SK-N-SH (cell line): Measurements from ENCODE around the gene UNC13D. TPM values are rescaled to one million over a fixed set of nuclear protein-coding genes. Genes with fewer than 3 reads are reported as not detected.
A peak's percentile ranks its signal among the peaks of the same experiment; 100 is the strongest.

Experiments used
- CTCF ChIA-PET: fragments of 300-600, 350-600 bp; formaldehyde crosslinking; extraction: SDS; loops from one replicate; lab custom pipeline; 2021; lab: Yijun Ruan, JAX
- POLR2A ChIA-PET: fragments of 350-600 bp; sonication (Branson Sonifier 250); formaldehyde crosslinking; extraction: SDS; loops from one replicate; lab custom pipeline; 2020; ENCODE audit warnings: antibody characterized with exemption, inconsistent platforms; lab: Yijun Ruan, JAX
- DNase-seq: peaks from one replicate; pipeline ENCODE4 v3.0.0; 2012
- H2AFZ ChIP-seq: fragments of 200-600 bp; sonication (generic); 2 replicates; pipeline ENCODE4 v1.8.1; 2016; ENCODE audit warnings: antibody characterized with exemption, mild to moderate bottlenecking, low read depth
- H3F3A ChIP-seq: fragments of 200-600 bp; sonication (generic); replicated peaks from 2 replicates; pipeline ENCODE3; 2016; ENCODE audit warnings: antibody characterized with exemption, mild to moderate bottlenecking; ENCODE audit not compliant: insufficient read depth
- H3K27ac ChIP-seq, 2 experiments: fragments of 200-500 bp in 1 of 2; fragments of 200-600 bp in 1 of 2; sonication (Bioruptor generic) in 1 of 2; sonication (generic), shearing (Covaris generic) in 1 of 2; 2 replicates each; pipeline versions ENCODE4 v1.5.1 to v1.6.1; 2014 to 2016; ENCODE audit warnings: low read depth in 2 of 2, inconsistent platforms in 1 of 2, low read length in 1 of 2, mild to moderate bottlenecking in 1 of 2, mixed read lengths in 1 of 2
- H3K27me3 ChIP-seq: fragments of 200-600 bp; sonication (generic), shearing (Covaris generic); 2 replicates; pipeline ENCODE4 v1.6.1; 2016; ENCODE audit warnings: mixed run types; ENCODE audit not compliant: insufficient read depth
- H3K36me3 ChIP-seq, 2 experiments: fragments of 200-500 bp in 1 of 2; fragments of 200-600 bp in 1 of 2; sonication (Bioruptor generic) in 1 of 2; sonication (generic) in 1 of 2; replicated peaks in 1 of 2; 2 replicates each; pipeline versions ENCODE3 to v1.5.1; 2014 to 2016; ENCODE audit warnings: low read length in 1 of 2, mild to moderate bottlenecking in 1 of 2; ENCODE audit not compliant: insufficient read depth in 2 of 2, control insufficient read depth in 1 of 2
- H3K4me1 ChIP-seq, 2 experiments: fragments of 200-500 bp in 1 of 2; fragments of 200-600 bp in 1 of 2; sonication (Bioruptor generic) in 1 of 2; sonication (generic), shearing (Covaris generic) in 1 of 2; 2 replicates each; pipeline versions ENCODE4 v1.5.1 to v1.6.1; 2014 to 2016; ENCODE audit warnings: low read depth in 1 of 2, low read length in 1 of 2, mixed run types in 1 of 2; ENCODE audit not compliant: insufficient read depth in 2 of 2, control insufficient read depth in 1 of 2
- H3K4me2 ChIP-seq: fragments of 200-600 bp; sonication (generic), shearing (Covaris generic); 2 replicates; pipeline ENCODE4 v1.6.1; 2017; ENCODE audit warnings: mixed run types
- H3K4me3 ChIP-seq, 2 experiments: fragments of 200-500 bp in 1 of 2; fragments of 200-600 bp in 1 of 2; sonication (Bioruptor generic) in 1 of 2; sonication (generic), shearing (Covaris generic) in 1 of 2; 2 replicates each; pipeline versions ENCODE4 v1.5.1 to v1.8.1; 2014 to 2016; ENCODE audit warnings: low read depth in 2 of 2, inconsistent platforms in 1 of 2, low read length in 1 of 2, mild to moderate bottlenecking in 1 of 2, mixed read lengths in 1 of 2, moderate library complexity in 1 of 2
- H3K79me2 ChIP-seq: fragments of 200-600 bp; sonication (generic); 2 replicates; pipeline ENCODE4 v1.8.1; 2017; ENCODE audit warnings: mild to moderate bottlenecking; ENCODE audit not compliant: insufficient read depth
- H3K9ac ChIP-seq: fragments of 200-600 bp; sonication (generic); 2 replicates; pipeline ENCODE4 v1.6.1; 2017; ENCODE audit warnings: mixed run types
- H3K9me2 ChIP-seq: fragments of 200-600 bp; sonication (generic); 2 replicates; pipeline ENCODE4 v1.6.1; 2017; ENCODE audit warnings: mixed run types
- H3K9me3 ChIP-seq: fragments of 200-600 bp; sonication (generic); 2 replicates; pipeline ENCODE4 v1.6.1; 2017; ENCODE audit warnings: mixed run types, mild to moderate bottlenecking, moderate library complexity
- H4K20me1 ChIP-seq: fragments of 200-600 bp; sonication (generic); 2 replicates; pipeline ENCODE4 v1.6.1; 2017; ENCODE audit warnings: mild to moderate bottlenecking, mixed run types; ENCODE audit not compliant: insufficient read depth
- ELF1 ChIP-seq: IDR thresholded peaks from 2 replicates; pipeline ENCODE4 v1.4.0; 2012
- EP300 ChIP-seq, 2 experiments: IDR thresholded peaks; 2 replicates each; pipeline versions ENCODE4 v1.4.0 to v1.6.1; 2012; ENCODE audit warnings: borderline replicate concordance in 1 of 2, low read depth in 1 of 2, low read length in 1 of 2
- FOSL2 ChIP-seq: IDR thresholded peaks from 2 replicates; pipeline ENCODE4 v1.4.0; 2012; ENCODE audit warnings: low read depth, mild to moderate bottlenecking, moderate library complexity, borderline replicate concordance
- GABPA ChIP-seq: IDR thresholded peaks from 2 replicates; pipeline ENCODE4 v1.4.0; 2012; ENCODE audit warnings: low read depth, mild to moderate bottlenecking
- JUND ChIP-seq: IDR thresholded peaks from 2 replicates; pipeline ENCODE4 v1.4.0; 2012
- MAX ChIP-seq: IDR thresholded peaks from 2 replicates; pipeline ENCODE4 v1.4.0; 2012; ENCODE audit warnings: low read depth
- NRF1 ChIP-seq: IDR thresholded peaks from 2 replicates; pipeline ENCODE4 v1.6.1; 2012; ENCODE audit warnings: low read depth, mild to moderate bottlenecking, low read length
- POLR2AphosphoS5 ChIP-seq: IDR thresholded peaks from 2 replicates; pipeline ENCODE4 v1.6.1; 2012; ENCODE audit warnings: low read depth, low read length
- TAF1 ChIP-seq: IDR thresholded peaks from 2 replicates; pipeline ENCODE4 v1.6.1; 2012; ENCODE audit warnings: low read depth, mild to moderate bottlenecking, low read length, moderate library complexity, borderline replicate concordance
- TCF12 ChIP-seq: IDR thresholded peaks from 2 replicates; pipeline ENCODE4 v1.4.0; 2012
- WGBS: methylation state at CpG from one replicate; pipeline ENCODE4 v1.1.6; 2017; ENCODE audit warnings: low lambda C conversion rate; 5-methylcytosine and 5-hydroxymethylcytosine counted together
- polyA plus RNA-seq, 3 experiments: library from polyadenylated mRNA; depleted of rRNA; stranded (reverse); fragments of >200 nt; gene quantifications; 2 replicates each; pipeline ENCODE4 v1.2.3, GENCODE V29; 2012
- TF ChIP-seq, protein P1 (sequence below): IDR thresholded peaks from 2 replicates; pipeline ENCODE4 v1.6.1; 2012; ENCODE audit warnings: mild to moderate bottlenecking, low read depth, low read length, moderate library complexity

Gene UNC13D
- polyA plus RNA-seq, 1 of the 3 experiments (the other 2 are of a cell fraction): 0.99 TPM

GRCh38 chr17:75854881-75855309, 10.7 kb upstream of the UNC13D start:
- Histone ChIP-seq H2AFZ (no peak overlapping the region), H4K20me1 (no peaks in the 10 kb centered on the region; the same call in 1 of the 2 replicates), H3K4me1 (peaks cover 12 to 19% of the 10 kb centered on the region in 2 experiments; a peak in 3 of 4 replicates), H3K36me3 (peaks cover 8 to 15% of the 10 kb centered on the region in 2 experiments), H3K9me3 (no peaks in the 10 kb centered on the region), H3K27ac (peak overlapping the region; percentile 66 to 86), H3K79me2 (peaks cover 29% of the 10 kb centered on the region), H3K27me3 (no peaks in the 10 kb centered on the region), H3K4me3 (peak overlapping the region; percentile 72 to 83), H3K9ac (peak overlapping the region; percentile 70), H3K9me2 (no peaks in the 10 kb centered on the region), H3F3A (peaks cover 15% of the 10 kb centered on the region), H3K4me2 (peak overlapping the region; percentile 81)
- DNase-seq: peak; percentile 87
- WGBS: 2% methylated on average over 19 of the region's 19 CpGs
- ChIA-PET POLR2A (interaction anchor here (0.6 to 2.4 kb wide), 15 partner anchors 10 to 875 kb away, joined by 3 to 31 read pairs (median 5); partner anchors contain the start of genes TRIM47, TRIM65, UNC13D and UNK), CTCF (interaction anchor here (0.6 to 6.9 kb wide), 28 partner anchors 9 to 409 kb away, joined by 3 to 79 read pairs (median 8); partner anchors contain the start of genes ACOX1, MRPL38, TEN1 and TRIM47)
- TF ChIP-seq EP300 (IDR thresholded peaks at IDR 0.05; ENCODE audit: borderline replicate concordance in 1 of 2, low read depth in 1 of 2, low read length in 1 of 2) (0 out of 4 replicates have a peak, but pooled peaks of 1 of the 2 experiments have one; percentile 7), TAF1 (peak; percentile 69), GABPA (no peak)

DNA sequence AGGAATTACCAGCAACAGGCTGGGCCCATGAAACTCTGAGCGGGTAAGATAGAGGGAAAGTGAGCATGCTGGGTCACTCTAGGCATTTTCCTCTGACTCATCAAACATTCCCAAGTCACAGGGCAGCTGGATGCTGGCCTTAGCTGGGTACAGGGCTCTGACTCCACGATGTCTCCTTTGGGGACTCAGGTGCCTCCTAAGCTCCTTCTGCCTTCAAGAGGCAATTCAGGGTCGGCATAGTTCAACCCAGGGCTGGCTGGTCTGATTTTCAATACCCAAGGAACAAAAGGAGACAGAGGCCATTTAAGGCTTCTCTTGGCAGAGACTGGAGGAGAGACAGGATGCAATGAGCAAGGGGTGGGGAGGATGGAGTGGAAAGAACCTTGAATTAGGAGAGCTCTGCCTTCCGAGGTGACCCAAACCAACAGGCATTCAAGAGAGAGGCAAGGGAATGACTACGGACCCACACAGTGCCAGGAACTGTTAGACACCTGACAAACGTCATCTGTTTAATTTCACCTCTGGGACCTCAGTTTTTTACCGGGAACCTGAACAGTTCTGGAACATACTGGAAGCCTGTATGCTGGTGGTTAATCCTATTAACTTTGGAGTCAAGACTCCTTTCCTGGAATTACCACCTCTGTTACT, 10.0 kb upstream of the UNC13D start:
- Histone ChIP-seq H3K4me2 (peak overlapping the region; percentile 81), H3K4me1 (peaks cover 12 to 19% of the 10 kb centered on the region in 2 experiments; a peak in 3 of 4 replicates), H3K27me3 (no peaks in the 10 kb centered on the region), H3K36me3 (peaks cover 15 to 22% of the 10 kb centered on the region in 2 experiments), H3K4me3 (peak overlapping the region; percentile 72 to 83), H3K9me3 (no peaks in the 10 kb centered on the region), H3K9me2 (no peaks in the 10 kb centered on the region), H2AFZ (no peak overlapping the region), H4K20me1 (no peaks in the 10 kb centered on the region; the same call in 1 of the 2 replicates), H3K79me2 (peaks cover 29% of the 10 kb centered on the region), H3K9ac (peak overlapping the region; percentile 70), H3F3A (peaks cover 15% of the 10 kb centered on the region), H3K27ac (peak overlapping the region; percentile 66 to 86)
- 11% methylated on average over 7 of the region's 7 CpGs for WGBS
- ChIA-PET CTCF (interaction anchor here (0.6 to 6.9 kb wide), 19 partner anchors 8 to 597 kb away, joined by 3 to 79 read pairs (median 8); partner anchors contain the start of genes MRPL38, TRIM47, TRIM65 and UNC13D), POLR2A (interaction anchor here (1.2 to 2.4 kb wide), 5 partner anchors 9 to 74 kb away, joined by 3 to 31 read pairs (median 10); partner anchors contain the start of gene UNC13D)
- DNase-seq: no peak
- no peak for TF ChIP-seq ELF1
- peak; percentile 87 for TF ChIP-seq FOSL2
- TF ChIP-seq TAF1: no peak
- TF ChIP-seq EP300 (IDR thresholded peaks at IDR 0.05; ENCODE audit: borderline replicate concordance in 1 of 2, low read depth in 1 of 2, low read length in 1 of 2): peak in 1 of 2 experiments; percentile 68; a peak in 1 of 4 replicates
- TF ChIP-seq NRF1: no peak
- TF ChIP-seq TCF12: no peak
- peak; percentile 72; the same call in 1 of the 2 replicates for TF ChIP-seq JUND
- peak; percentile 78 for TF ChIP-seq MAX
- no peak for TF ChIP-seq POLR2AphosphoS5
- TF ChIP-seq, protein P1, sequence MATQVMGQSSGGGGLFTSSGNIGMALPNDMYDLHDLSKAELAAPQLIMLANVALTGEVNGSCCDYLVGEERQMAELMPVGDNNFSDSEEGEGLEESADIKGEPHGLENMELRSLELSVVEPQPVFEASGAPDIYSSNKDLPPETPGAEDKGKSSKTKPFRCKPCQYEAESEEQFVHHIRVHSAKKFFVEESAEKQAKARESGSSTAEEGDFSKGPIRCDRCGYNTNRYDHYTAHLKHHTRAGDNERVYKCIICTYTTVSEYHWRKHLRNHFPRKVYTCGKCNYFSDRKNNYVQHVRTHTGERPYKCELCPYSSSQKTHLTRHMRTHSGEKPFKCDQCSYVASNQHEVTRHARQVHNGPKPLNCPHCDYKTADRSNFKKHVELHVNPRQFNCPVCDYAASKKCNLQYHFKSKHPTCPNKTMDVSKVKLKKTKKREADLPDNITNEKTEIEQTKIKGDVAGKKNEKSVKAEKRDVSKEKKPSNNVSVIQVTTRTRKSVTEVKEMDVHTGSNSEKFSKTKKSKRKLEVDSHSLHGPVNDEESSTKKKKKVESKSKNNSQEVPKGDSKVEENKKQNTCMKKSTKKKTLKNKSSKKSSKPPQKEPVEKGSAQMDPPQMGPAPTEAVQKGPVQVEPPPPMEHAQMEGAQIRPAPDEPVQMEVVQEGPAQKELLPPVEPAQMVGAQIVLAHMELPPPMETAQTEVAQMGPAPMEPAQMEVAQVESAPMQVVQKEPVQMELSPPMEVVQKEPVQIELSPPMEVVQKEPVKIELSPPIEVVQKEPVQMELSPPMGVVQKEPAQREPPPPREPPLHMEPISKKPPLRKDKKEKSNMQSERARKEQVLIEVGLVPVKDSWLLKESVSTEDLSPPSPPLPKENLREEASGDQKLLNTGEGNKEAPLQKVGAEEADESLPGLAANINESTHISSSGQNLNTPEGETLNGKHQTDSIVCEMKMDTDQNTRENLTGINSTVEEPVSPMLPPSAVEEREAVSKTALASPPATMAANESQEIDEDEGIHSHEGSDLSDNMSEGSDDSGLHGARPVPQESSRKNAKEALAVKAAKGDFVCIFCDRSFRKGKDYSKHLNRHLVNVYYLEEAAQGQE: 0 out of 2 replicates have a peak, but pooled peaks have one; percentile 19
